OCI-LY3 (cell line): Measurements from ENCODE around the gene PRMT7.
"Not testable (repeated sequence)": the region's sequence is repeated elsewhere in the genome, so short reads cannot be mapped to it uniquely, and the experiment has no call there.

ENCODE experiments used
- H2AFZ ChIP-seq: fragments of 200-600, 300-600 bp; shearing (Covaris generic); 2 replicates; pipeline ENCODE4 v1.6.0; 2014; ENCODE audit warnings: antibody characterized with exemption, low read depth, low read length
- H3K27ac ChIP-seq: fragments of 200-600, 300-600 bp; sonication (generic); 2 replicates; pipeline ENCODE4 v1.5.1; 2014; ENCODE audit warnings: mild to moderate bottlenecking, low read length, moderate library complexity, mixed read lengths
- H3K27me3 ChIP-seq: fragments of 200-600, 300-600 bp; sonication (generic); 2 replicates; pipeline ENCODE4 v1.6.1; 2014; ENCODE audit warnings: low read depth, low read length, mixed read lengths
- H3K36me3 ChIP-seq: fragments of 200-600, 300-600 bp; sonication (generic); replicated peaks from 2 replicates; pipeline ENCODE3; 2014; ENCODE audit warnings: low read depth, low read length, mixed read lengths
- H3K4me1 ChIP-seq: fragments of 300-600, 200-600 bp; sonication (generic); 2 replicates; pipeline ENCODE4 v1.6.1; 2014; ENCODE audit warnings: low read length, mixed read lengths
- H3K4me2 ChIP-seq: fragments of 200-600, 300-600 bp; sonication (generic); 2 replicates; pipeline ENCODE4 v1.6.1; 2014; ENCODE audit warnings: low read length, mixed read lengths
- H3K4me3 ChIP-seq: fragments of 300-600, 200-600 bp; sonication (generic); 2 replicates; pipeline ENCODE4 v1.5.1; 2014; ENCODE audit warnings: antibody characterized with exemption, mild to moderate bottlenecking, low read length, moderate library complexity
- H3K79me2 ChIP-seq: fragments of 300-600, 200-600 bp; shearing (Covaris generic); 2 replicates; pipeline ENCODE4 v1.6.1; 2014; ENCODE audit warnings: mild to moderate bottlenecking, low read length, mixed read lengths
- H3K9ac ChIP-seq: fragments of 300-600, 200-600 bp; shearing (Covaris generic); 2 replicates; pipeline ENCODE4 v1.6.0; 2014; ENCODE audit warnings: mild to moderate bottlenecking, low read length, moderate library complexity
- H3K9me3 ChIP-seq: fragments of 200-600, 300-600 bp; shearing (Covaris generic); 2 replicates; pipeline ENCODE4 v1.6.1; 2014; ENCODE audit warnings: low read length, mixed read lengths; ENCODE audit not compliant: insufficient read depth
- H4K20me1 ChIP-seq: fragments of 200-600, 300-600 bp; sonication (generic); 2 replicates; pipeline ENCODE4 v1.6.1; 2016; ENCODE audit warnings: low read length, mixed read lengths; ENCODE audit not compliant: insufficient read depth
- CTCF ChIP-seq: fragments of 200-600, 300-600 bp; sonication (generic); IDR thresholded peaks from 2 replicates; pipeline ENCODE4 v1.5.1; 2014; ENCODE audit warnings: antibody characterized with exemption, low read length, low read depth
- EZH2phosphoT487 ChIP-seq: fragments of 200-600 bp; shearing (Covaris generic); IDR thresholded peaks from 2 replicates; pipeline ENCODE4 v1.6.1; 2018; ENCODE audit warnings: antibody characterized with exemption, mixed run types, low read depth

Gene PRMT7

GRCh38 chr16:68288252-68288650, 22.6 kb upstream of the PRMT7 start:
- TF ChIP-seq CTCF (no peak), EZH2phosphoT487 (no peak)
- peaks cover 13% of the 10 kb centered on the region for H4K20me1 ChIP-seq
- H3K4me3 ChIP-seq = no peak overlapping the region
- no peaks in the 10 kb centered on the region for H3K9me3 ChIP-seq
- no peak overlapping the region for H3K4me2 ChIP-seq
- no peak overlapping the region for H3K27ac ChIP-seq
- H3K79me2 ChIP-seq = peaks cover 25% of the 10 kb centered on the region
- peaks cover 48% of the 10 kb centered on the region for H3K4me1 ChIP-seq
- peaks cover 40% of the 10 kb centered on the region for H3K36me3 ChIP-seq
- no peak overlapping the region for H2AFZ ChIP-seq
- H3K9ac ChIP-seq = no peak overlapping the region
- H3K27me3 ChIP-seq = no peaks in the 10 kb centered on the region

GRCh38 chr16:68288796-68289195, 22.0 kb upstream of the PRMT7 start:
- H3K27ac ChIP-seq, H3K9me3 ChIP-seq, H3K4me2 ChIP-seq, H3K9ac ChIP-seq, H3K4me3 ChIP-seq, H4K20me1 ChIP-seq, H3K27me3 ChIP-seq, H2AFZ ChIP-seq: not testable (repeated sequence)
- peaks cover 22% of the 10 kb centered on the region for H3K79me2 ChIP-seq
- H3K36me3 ChIP-seq = peaks cover 40% of the 10 kb centered on the region
- H3K4me1 ChIP-seq = peaks cover 43% of the 10 kb centered on the region

GRCh38 chr16:68289202-68289601, 21.6 kb upstream of the PRMT7 start:
- Histone ChIP-seq H3K79me2 (peaks cover 19% of the 10 kb centered on the region), H3K9me3 (no peaks in the 10 kb centered on the region), H3K27me3 (no peaks in the 10 kb centered on the region), H3K36me3 (peaks cover 42% of the 10 kb centered on the region), H3K9ac (peak overlapping the region; percentile 27; the same call in 1 of the 2 replicates), H4K20me1 (peaks cover 6% of the 10 kb centered on the region; the same call in 1 of the 2 replicates), H3K4me2 (peak overlapping the region; percentile 51), H3K4me1 (peaks cover 39% of the 10 kb centered on the region), H3K27ac (peak overlapping the region; percentile 55), H2AFZ (no peak overlapping the region), H3K4me3 (0 out of 2 replicates have a peak overlapping the region, but pooled peaks have one; percentile 7)
- TF ChIP-seq EZH2phosphoT487 = no peak
- no peak for TF ChIP-seq CTCF

- no peaks in the 10 kb centered on the region for H3K9me3 ChIP-seq
- H3K27me3 ChIP-seq = no peaks in the 10 kb centered on the region
- 0 out of 2 replicates have a peak, but pooled peaks cover under 1% of the 10 kb centered on the region for H4K20me1 ChIP-seq
- peaks cover 48% of the 10 kb centered on the region for H3K36me3 ChIP-seq
- TF ChIP-seq CTCF = no peak
- no peak for TF ChIP-seq EZH2phosphoT487
- peak overlapping the region; percentile 55 for H3K27ac ChIP-seq
- no peak overlapping the region for H2AFZ ChIP-seq
- H3K4me2 ChIP-seq = peak overlapping the region; percentile 51
- peaks cover 33% of the 10 kb centered on the region for H3K4me1 ChIP-seq
- peaks cover 15% of the 10 kb centered on the region for H3K79me2 ChIP-seq
- 0 out of 2 replicates have a peak overlapping the region, but pooled peaks have one; percentile 7 for H3K4me3 ChIP-seq
- H3K9ac ChIP-seq = peak overlapping the region; percentile 27; the same call in 1 of the 2 replicates
These were observed 21.0 kb upstream of the PRMT7 start for GRCh38 chr16:68289621-68290329.
